HG02981 (cell line): Measurements from ENCODE around the gene ZBTB11.
"Not testable (repeated sequence)": the region's sequence is repeated elsewhere in the genome, so short reads cannot be mapped to it uniquely, and the experiment has no call there.

Experiments
- ATAC-seq: cut with Tn5 transposase; IDR thresholded peaks from one replicate; pipeline ENCODE4 v1.9.1; 2021; ENCODE audit warnings: mild to moderate bottlenecking, moderate library complexity; ENCODE audit not compliant: unreplicated experiment

Gene ZBTB11

DNA sequence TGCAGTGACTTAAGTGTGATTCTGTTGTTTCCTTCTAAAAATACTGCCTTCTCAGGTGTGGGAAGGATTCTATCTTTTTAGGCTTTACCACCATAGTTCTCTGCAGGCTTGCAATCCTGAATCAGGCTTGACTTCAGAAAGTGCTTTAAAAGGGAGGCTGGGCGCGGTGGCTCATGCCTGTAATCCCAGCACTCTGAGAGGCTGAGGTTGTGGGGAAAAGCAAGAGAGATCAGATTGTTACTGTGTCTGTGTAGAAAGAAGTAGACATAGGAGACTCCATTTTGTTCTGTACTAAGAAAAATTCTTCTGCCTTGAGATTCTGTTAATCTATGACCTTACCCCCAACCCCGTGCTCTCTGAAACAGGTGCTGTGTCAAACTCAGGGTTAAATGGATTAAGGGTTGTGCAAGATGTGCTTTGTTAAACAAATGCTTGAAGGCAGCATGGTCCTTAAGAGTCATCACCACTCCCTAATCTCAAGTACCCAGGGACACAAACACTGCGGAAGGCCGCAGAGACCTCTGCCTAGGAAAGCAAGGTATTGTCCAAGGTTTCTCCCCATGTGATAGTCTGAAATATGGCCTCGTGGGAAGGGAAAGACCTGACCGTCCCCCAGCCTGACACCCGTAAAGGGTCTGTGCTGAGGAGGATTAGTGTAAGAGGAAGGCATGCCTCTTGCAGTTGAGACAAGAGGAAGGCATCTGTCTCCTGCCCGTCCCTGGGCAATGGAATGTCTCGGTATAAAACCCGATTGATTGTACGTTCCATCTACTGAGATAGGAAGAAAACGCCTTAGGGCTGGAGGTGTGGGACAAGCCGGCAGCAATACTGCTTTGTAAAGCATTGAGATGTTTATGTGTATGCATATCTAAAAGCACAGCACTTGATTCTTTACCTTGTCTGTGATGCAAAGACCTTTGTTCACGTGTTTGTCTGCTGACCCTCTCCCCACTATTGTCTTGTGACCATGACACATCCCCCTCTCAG lies 15.0 kb upstream of the ZBTB11 start:
- ATAC-seq, result not testable (repeated sequence)

DNA sequence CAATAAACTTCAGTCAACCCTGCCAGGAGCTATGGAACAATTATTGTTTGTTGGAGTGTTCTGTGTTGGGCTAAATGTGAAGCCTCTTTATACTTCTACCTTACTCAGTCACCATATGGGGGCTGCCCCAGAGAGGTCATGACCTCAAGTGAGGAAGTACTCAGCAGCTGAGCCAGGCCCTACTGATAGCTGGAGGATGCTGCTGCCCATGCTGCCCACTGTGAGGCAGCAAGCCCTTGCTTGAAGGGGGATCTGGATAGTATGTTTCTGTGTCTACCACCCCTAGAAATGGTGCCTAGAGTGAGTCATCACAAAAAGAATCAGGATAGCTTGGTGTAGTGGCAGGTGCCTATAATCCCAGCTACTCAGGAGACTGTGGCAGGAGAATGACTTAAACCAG lies 14.0 kb upstream of the ZBTB11 start:
- ATAC-seq, result no peak

DNA sequence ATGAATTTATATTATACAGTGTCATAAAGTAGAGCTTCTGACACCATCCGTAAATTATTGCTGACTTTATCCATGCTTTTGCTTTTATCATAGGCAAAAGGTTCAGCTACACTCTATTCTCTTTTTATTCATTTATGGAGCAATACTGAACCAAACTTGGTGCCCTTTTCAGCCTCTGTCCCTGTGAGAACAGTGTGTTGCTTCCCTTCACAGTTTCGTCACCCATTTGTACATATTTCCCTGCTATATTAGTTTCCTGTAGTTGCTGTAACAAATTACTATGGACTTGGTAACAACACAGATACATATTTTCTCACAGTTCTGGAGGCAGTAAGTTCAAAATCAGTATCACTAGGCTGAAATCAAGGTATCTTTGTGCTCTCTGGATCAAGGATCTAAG lies 12.4 kb upstream of the ZBTB11 start:
- no peak for ATAC-seq

DNA sequence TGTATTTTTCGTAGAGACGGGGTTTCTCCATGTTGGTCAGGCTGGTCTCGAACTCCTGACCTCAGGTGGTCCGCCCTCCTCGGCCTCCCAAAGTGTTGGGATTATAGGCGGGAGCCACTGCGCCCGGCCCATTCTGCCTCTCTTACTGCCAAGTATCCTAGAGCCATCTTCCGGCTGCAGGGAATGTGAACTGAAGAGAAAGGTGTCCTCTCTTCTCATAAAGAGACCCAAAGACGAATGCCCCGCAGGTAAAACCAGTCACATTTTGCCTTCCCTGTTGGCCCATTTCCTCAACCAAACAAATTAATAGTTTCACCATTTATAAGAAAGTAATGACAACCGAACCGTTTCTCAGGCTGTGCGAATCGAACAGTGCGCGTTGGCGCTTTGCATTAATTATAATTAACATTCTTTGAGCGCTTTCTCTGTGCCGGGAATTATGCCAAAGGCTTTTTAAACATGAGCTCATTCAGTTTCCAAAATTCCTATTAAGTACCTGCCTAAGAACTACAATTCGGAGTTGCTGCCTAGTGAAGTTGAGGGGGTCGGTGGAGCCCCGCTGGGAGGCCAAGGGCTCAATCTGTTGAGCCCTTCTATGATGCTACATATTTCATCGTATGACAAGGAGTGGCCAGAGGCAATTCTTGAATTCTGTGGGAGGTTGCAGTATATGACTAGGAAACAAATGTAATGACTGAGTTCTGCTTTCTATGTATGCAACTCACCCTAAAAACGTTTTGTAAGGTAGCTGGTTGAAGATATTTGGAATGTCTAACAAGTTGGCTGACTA lies 10.4 kb upstream of the ZBTB11 start:
- no peak for ATAC-seq

DNA sequence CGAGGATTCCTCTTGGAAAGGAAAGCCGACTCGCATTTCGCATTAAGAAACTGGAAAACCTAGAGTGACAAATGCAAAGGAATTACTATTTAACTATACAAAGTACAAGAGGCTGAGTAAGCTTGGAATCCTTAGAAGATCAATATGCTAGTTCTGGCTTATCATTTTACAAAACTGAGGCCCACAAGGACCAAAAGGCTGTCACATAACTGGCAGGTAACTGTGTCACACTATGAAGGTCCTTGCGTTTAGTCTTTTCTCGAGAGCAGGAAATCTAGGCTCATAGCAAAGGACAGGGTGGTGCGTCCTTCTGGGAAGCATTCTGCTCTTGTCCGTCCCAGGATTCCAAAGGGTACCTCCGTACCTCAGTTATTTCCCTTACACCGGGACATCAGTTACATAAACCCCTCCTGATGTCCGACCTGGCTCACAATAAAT lies 9.0 kb upstream of the ZBTB11 start:
- peak; percentile 2 for ATAC-seq

DNA sequence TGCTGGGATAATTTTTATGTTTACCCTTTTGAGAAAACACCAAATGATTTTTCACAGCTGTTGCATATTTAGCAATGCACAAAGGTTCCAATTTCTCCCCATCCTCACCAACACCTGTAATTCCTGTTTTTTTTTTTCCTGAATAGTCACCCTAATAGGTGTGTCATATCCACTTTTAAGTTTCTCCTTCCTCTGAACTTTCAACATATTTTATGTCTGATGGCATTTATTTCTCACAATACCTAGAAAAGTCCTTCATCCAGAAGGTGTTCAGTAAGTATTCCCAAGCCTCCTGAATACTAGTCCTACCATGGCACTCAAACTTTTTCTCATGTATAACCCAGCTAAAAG lies 8.1 kb upstream of the ZBTB11 start:
- no peak for ATAC-seq

DNA sequence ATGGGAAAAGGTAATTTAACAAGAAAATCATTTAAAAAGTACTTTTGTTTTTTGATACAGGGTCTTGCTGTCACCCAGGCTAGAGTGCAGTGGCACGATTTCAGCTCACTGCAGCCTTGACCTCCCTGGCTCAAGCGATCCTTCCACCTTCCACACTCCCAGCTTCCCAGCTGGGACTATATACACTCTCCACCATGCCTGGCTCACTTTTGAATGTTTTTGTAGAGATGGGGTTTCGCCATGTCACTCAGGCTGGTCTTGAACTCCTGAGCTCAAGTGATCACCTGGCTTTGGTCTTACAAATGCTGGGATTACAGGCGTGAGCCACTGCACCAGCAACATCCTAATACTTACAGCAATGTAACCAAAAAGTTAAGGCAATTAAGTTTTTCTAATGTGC lies 3.5 kb upstream of the ZBTB11 start:
- ATAC-seq, result no peak

DNA sequence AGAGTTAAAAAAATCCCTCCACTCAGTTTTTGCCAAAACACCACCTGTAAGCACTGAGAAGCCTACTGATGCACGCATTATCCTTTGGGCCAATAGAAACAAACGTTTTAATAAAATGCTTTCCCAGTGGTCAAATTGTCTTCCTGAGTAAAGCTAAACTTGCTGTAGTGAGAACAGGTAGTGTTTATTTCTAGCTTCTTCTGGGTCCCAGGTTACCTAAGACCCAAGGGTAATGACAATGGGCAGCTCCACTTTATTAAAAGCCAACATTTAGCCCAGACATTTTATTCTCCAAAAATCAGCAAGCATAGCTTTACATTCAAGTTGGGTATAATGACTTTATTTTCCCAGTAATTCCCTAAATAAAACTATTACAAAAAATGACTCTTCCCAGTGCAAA lies 1.9 kb upstream of the ZBTB11 start:
- not testable (repeated sequence) for ATAC-seq

DNA sequence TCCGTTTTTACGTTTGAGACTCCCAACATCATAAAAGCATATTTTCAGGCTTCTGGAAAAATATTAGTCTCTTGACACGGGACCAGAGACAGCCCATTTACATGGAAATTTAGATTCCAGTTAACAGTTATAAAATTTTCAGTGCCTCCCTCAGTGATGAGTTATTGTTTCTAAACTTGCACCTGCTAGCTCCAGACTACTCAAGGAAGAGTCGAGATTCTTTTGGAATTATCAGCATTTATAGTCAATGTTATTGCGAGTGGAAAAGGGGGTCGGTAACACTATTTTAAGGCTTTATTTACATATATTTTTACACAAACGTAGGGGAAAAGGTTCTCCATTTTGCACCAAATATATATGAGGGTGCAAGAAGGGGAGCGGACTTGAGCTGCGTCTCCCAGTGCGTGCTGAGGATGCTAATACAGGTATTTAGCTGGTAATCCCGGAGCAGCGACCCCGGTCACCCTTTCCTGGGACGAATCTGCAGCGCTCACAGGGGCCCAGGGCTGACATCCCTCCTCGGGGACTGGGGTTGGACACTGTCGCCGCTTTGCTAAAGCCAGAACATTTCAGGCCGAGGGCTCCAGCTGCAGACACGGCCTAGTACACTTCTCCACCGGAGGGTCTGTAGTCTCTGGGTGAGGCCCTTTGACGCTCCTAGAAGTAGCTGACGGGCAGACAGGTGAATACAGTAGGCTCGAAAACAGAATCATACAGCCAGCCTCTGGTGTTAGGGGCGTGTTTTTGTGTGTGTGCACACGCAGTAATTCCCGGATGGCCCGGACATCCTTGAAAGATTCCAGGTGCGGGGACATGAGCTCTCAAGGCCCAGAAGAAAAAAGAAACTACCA lies 729 bp upstream of the ZBTB11 start:
- ATAC-seq, result no peak

DNA sequence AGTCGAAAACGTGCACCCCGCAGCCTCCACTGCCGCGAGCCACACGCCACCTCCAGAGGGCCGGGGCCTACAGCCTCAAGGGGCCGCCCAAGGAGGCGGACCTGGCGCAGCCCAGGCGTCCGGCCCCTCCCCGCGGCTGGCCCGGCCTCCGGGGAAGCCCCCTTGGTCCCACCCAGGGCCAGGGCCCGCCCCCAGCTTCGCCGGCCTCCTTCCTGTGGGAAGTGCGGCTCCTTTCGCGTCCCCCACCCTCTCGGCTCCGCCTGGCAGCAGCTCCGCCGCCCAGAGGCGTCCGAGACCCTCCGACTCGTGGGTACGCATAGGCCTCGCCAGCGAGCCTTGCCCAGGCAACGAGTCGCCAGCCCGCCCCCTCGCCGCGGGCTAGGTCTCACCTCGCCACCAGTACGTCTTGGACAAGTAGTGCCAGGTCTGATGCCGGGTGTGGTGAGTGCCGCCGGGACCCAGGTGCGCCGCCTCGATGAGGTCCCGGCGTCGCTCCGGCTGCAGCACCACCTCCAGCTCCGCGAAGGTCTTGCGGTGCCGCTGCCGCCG lies 642 bp downstream of the ZBTB11 start:
- peak; percentile 86 for ATAC-seq

DNA sequence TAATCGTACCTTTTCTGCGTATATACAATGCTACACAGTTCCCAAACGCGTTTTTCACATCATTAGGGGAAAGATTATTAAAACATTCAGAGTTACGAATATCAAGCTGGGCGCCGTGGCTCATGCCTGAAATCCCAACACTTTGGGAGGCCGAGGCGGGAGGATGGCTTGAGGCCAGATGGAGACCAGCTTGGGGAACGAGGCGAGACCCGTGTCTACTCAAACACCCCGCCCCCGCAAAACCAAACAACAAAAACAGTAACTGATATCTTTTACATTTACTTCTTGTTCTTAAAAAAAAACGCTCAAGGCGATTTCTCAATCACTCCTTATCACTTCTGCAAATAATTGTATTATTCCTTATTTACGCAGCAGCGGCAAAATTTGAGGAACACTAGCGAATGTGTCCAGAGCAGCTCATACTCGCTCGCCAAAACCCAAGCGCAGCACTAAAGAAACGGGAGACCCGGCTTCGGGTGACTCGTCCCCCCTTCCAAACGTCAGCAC lies 1.2 kb downstream of the ZBTB11 start:
- ATAC-seq, result no peak

DNA sequence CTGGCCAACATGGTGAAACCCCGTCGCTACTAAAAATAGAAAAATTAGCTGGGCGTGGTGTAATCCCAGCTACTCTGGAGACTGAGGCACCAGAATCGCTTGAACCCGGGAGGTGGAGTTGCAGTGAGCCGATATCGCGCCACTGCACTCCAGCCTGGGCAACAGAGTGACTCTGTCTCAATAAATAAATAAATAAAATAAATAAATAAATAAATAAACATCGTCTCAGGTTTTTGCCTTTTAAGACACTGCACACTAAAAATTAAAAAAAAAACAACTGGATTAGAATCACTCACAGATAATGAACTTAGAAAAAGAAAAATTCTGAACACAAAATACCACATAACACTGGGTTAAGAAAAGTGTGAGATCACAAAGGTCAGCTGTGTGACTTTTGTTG lies 2.4 kb downstream of the ZBTB11 start:
- ATAC-seq, result no peak

DNA sequence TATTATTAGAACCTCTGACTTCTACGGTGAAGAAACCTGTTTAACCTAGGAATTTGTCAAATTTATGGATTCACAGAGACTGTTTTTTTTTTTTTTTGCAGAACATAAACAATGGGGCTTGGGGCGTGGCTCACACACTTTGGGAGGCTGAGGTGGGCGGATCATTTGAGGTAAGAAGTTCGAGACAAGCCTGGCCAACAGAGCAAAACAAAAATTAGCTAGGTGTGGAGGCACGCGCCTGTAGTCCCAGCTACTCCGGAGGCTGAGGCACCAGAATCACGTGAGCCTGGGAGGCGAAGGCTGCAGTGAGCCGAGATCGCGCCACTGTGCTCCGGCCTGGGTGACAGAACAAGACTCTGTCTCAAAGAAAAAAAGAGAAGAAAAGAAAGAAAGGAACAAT lies 3.0 kb downstream of the ZBTB11 start:
- no peak for ATAC-seq

DNA sequence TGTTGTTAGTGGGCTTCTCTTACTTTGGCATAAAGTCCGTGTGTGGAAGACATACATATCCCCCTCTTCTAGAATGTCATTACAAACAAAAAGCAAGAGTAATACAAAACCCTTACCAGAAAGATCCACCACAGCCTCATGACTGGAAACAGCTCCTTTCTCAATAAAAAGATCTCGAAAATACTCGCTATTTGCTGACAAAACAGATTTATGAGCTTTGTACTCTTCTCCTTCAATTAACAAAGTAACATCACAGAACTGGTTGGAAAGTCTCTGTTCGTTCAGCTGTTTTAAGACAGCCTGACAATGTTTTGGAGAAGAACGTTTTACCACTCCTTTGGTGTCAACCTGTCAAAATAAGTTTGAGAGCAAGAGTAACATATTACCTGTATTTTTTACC lies 5.9 kb downstream of the ZBTB11 start:
- no peak for ATAC-seq

DNA sequence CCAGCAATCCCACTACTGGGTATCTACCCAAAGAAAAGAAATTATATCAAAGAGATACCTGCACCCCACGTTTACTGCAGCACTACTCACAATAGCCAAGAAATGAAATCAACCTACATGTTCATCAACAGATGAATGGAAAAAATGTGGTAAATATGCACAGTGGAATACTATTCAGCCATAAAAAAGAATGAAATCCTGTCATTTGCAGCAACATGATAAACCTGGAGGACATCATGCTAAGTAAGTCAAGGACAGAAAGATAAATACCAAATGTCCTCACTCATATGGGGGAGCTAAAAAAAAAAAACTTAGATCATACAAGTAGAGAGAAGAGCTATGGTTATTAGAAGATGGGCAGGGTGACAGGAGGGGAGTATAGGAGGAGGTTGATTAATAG lies 9.1 kb downstream of the ZBTB11 start:
- no peak for ATAC-seq

DNA sequence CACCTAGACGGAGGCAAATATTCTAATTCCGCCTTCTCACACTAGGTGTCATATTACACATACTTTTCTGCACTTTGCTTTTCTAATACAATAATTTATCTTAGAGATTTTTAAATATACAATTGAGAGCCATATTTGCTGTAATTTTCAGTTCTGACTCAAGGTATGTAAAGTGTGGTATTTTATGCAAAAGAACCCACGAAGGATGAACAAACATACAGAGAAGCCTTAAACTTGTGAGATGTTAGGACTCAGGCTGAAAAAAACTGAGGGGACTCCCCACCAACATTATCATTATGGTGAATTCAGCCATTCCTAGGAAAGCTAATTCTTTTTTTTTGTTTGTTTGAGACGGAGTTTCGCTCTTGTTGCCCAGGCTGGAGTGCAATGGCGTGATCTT lies 9.6 kb downstream of the ZBTB11 start:
- no peak for ATAC-seq

DNA sequence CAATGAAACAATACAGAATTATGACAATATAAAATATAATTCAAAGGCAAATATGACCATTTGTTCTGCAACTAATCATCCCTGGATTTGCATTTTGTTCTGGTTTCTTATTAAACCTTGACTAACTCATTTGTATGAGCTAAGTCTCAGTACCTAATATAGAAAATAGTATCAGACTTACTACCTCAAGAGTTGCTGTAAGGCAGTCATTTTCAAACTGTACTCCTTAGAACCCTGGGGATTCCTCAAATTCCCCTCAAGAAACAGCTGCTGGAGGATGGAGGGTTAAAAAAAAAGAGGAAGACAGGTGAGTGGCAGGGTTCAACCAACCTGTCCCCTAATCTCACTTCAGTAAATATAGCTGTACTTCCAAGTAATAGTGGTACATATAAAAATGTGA lies 11.1 kb downstream of the ZBTB11 start:
- no peak for ATAC-seq

DNA sequence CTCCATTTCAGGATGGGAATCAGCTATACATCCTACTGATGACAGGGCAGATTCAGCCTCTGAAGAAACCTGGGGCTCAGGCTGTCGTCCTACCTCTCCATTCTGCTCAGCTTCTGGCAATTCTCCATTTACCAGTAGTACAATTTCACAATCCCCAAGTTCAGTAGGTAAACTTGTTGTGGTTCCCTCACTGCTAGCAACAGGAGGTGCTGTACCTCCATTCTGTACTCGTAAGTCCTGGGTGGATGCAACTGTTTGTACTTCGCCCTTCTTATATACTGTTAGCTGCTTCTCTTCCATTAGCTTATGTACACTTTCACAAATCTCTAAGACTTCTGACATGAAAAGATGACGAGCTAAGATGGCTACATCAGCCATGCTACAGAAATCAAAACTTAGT lies 11.6 kb downstream of the ZBTB11 start:
- no peak for ATAC-seq

DNA sequence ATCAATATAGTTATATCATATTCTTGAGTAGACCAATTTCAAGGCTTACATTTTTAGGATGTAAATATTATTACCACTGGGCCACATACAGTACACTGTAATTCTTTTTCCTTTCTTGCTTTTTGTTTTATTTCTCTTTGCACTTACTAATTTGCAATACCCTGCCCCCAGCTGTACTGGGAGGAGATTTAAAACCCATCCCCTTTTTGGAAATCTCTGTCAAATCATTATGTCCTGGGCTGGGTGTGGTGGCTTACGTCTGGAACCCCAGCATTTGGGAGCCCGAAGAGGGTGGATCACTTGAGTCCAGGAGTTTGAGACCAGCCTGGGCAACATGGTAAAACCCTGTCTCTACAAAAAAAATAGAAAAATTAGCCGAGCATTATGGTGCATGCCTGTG lies 16.2 kb downstream of the ZBTB11 start:
- no peak for ATAC-seq

DNA sequence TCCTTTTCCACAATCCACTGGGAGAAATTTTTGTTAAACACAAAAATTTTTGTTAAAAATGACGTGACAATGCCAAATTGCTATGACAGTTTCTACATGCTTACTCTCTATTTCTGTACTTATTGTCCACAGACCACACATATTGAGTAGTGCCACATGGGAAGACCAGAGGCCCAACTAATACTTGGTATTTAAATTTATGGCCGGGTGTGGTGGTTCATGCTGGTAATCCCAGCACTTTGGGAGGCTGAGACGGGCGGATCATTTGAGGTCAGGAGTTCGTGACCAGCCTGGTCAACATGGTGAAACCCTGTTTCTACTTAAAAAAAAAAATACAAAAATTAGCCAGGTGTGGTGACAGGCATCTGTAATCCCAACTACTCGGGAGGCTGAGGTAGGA lies 20.3 kb downstream of the ZBTB11 start:
- no peak for ATAC-seq

DNA sequence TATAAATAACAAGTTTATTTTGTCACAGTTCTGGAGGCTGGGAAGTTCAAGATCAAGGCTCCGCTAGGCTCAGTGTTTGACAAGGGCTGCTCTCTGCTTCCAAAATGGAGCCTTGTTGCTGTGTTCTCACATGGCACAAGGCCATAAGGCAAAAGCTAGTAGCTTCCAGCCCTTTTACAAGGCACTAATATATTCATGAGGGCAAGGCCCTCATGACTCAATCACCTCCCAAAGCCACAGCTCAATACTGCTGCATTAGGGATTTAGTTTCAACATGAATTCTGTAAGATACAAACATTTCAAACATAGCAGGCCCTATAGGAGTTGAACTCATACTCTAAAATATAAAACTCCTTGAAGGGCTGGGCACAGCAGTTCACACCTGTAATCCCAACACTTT lies 30.2 kb downstream of the ZBTB11 start:
- no peak for ATAC-seq
